ENCODE data around the gene CIROP. TPM values are rescaled to one million over a fixed set of nuclear protein-coding genes. Genes with fewer than 3 reads are reported as not detected.

Gene CIROP
- total RNA-seq, 4 donors from 2014 or later, result not detected

DNA sequence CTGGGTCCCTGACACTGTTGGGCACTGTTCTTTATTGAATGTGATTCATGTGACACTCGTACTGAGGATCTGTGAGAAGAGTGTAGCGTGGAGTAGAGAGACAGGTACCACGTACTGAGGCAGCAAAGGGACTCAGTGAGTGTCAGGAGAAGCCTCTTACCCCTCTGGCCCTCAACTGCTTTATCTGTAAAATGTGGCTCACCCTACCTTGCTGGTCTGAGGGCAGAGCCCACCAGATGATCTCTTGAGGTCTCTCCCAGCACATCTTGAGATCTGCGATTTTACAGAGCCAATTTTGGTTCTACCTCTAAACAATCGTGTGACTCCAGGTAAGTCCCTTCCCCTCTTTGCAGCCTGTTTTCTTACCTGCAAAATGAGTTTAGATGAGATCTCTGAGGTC lies 11.1 kb upstream of the CIROP start:
- Histone ChIP-seq H3K27me3 (no peaks in the 10 kb centered on the region), H3K36me3 (no peaks in the 10 kb centered on the region), H3K27ac (no peak overlapping the region), H3K9me3 (no peaks in the 10 kb centered on the region), H3K4me1 (peaks cover 0 to 10% (median 4%) of the 10 kb centered on the region in 4 donors), H3K4me3 (no peak overlapping the region)
- peak in 1 of 3 donors; percentile 14 for DNase-seq
- TF ChIP-seq, protein P1, sequence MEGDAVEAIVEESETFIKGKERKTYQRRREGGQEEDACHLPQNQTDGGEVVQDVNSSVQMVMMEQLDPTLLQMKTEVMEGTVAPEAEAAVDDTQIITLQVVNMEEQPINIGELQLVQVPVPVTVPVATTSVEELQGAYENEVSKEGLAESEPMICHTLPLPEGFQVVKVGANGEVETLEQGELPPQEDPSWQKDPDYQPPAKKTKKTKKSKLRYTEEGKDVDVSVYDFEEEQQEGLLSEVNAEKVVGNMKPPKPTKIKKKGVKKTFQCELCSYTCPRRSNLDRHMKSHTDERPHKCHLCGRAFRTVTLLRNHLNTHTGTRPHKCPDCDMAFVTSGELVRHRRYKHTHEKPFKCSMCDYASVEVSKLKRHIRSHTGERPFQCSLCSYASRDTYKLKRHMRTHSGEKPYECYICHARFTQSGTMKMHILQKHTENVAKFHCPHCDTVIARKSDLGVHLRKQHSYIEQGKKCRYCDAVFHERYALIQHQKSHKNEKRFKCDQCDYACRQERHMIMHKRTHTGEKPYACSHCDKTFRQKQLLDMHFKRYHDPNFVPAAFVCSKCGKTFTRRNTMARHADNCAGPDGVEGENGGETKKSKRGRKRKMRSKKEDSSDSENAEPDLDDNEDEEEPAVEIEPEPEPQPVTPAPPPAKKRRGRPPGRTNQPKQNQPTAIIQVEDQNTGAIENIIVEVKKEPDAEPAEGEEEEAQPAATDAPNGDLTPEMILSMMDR (IDR thresholded peaks at IDR 0.05), result no peak
- no peak for TF ChIP-seq POLR2A (IDR thresholded peaks at IDR 0.05)

DNA sequence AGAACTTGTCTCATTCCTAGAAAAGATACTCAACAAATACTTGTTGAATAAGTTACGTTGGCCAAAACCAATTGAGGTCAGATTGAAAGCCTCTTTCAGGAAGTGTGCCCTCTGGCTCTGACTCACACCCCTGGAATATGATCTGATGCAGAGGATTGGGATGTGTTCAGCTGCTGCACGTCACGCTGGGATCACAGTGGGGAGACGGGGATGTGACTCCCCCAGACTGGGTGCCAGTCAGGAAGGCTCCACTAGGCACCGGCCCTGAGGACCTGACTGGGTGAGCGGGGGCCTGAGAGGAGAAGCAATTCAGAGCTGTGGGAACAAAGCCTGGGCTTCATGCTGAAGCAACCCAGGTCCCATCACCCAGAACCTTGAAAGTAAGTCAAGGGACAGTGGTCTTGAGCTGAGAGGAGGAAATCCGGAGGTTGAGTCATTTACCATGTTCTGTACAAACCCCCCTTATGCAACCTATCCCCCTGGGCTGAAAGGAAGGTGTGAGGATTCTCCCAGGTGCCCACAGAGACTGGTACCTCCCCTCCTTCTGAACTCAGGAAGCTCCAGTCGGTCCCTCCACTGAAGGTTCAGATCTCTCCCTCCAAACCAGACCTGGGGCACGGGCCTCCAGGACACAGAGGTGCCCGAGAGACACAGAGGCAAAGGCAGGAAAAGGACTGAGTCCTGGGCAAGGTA lies 10.4 kb upstream of the CIROP start:
- Histone ChIP-seq H3K27me3 (no peaks in the 10 kb centered on the region), H3K4me3 (no peak overlapping the region), H3K27ac (no peak overlapping the region), H3K4me1 (peaks cover 0 to 10% (median 4%) of the 10 kb centered on the region in 4 donors), H3K9me3 (no peaks in the 10 kb centered on the region), H3K36me3 (no peaks in the 10 kb centered on the region)
- peak in 1 of 3 donors; percentile 46 for DNase-seq
- TF ChIP-seq, protein P1 (IDR thresholded peaks at IDR 0.05), result no peak
- TF ChIP-seq POLR2A (IDR thresholded peaks at IDR 0.05), result no peak

GRCh38 chr14:23114669-23115038 lies 9.9 kb upstream of the CIROP start:
- DNase-seq, result peak in 1 of 3 donors; percentile 7
- H3K27ac ChIP-seq, result no peak overlapping the region
- no peak overlapping the region for H3K4me3 ChIP-seq
- H3K9me3 ChIP-seq, result no peaks in the 10 kb centered on the region
- peaks cover 0 to 6% (median 3%) of the 10 kb centered on the region in 4 donors for H3K4me1 ChIP-seq
- no peaks in the 10 kb centered on the region for H3K36me3 ChIP-seq
- H3K27me3 ChIP-seq, result no peaks in the 10 kb centered on the region
- TF ChIP-seq, protein P1 (IDR thresholded peaks at IDR 0.05), result no peak
- TF ChIP-seq POLR2A (IDR thresholded peaks at IDR 0.05), result no peak

DNA sequence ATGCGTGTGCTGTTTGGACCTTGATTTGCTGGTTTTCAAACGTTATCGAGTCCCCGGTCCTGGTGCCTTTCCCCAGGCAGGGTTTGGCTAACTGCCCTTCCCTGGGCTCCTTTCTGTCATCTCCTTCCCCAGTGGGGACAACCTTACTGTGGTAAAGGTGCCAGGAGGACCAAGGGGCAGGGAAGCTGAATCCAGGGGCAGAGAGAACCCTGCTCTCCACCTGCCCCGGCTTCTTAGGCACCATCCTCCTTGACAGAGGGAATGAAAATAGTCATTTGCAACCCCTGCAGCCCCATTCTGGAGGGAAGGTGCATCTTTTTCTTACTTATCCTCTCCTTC lies 9.3 kb upstream of the CIROP start:
- Histone ChIP-seq H3K4me1 (peaks cover 0 to 6% (median under 1%) of the 10 kb centered on the region in 4 donors), H3K27ac (no peak overlapping the region), H3K4me3 (no peak overlapping the region), H3K9me3 (no peaks in the 10 kb centered on the region), H3K36me3 (no peaks in the 10 kb centered on the region), H3K27me3 (no peaks in the 10 kb centered on the region)
- DNase-seq, result peak in 1 of 3 donors; percentile 32
- TF ChIP-seq, protein P1 (IDR thresholded peaks at IDR 0.05), result no peak
- no peak for TF ChIP-seq POLR2A (IDR thresholded peaks at IDR 0.05)

- Histone ChIP-seq H3K4me1 (peaks cover 0 to 2% (median 0%) of the 10 kb centered on the region in 4 donors), H3K27me3 (no peaks in the 10 kb centered on the region), H3K27ac (no peak overlapping the region), H3K9me3 (no peaks in the 10 kb centered on the region), H3K4me3 (no peak overlapping the region), H3K36me3 (no peaks in the 10 kb centered on the region)
- TF ChIP-seq, protein P1 (IDR thresholded peaks at IDR 0.05), result no peak
- TF ChIP-seq POLR2A (IDR thresholded peaks at IDR 0.05), result no peak
- DNase-seq, result peak in 1 of 3 donors; percentile 40
Measured at GRCh38 chr14:23113431-23114119, 8.8 kb upstream of the CIROP start.

All from Peyer's patch (tissue), 4 donors.